HG03039 (cell line): ENCODE data around the gene PPP1R13B.
A peak's percentile ranks its signal among the peaks of the same experiment; 100 is the strongest.
"Not testable (repeated sequence)": the region's sequence is repeated elsewhere in the genome, so short reads cannot be mapped to it uniquely, and the experiment has no call there.

ENCODE experiments used
- ATAC-seq: cut with Tn5 transposase; IDR thresholded peaks from one replicate; pipeline ENCODE4 v1.9.1; 2021; ENCODE audit warnings: mild to moderate bottlenecking, moderate library complexity; ENCODE audit not compliant: unreplicated experiment

Gene PPP1R13B

DNA sequence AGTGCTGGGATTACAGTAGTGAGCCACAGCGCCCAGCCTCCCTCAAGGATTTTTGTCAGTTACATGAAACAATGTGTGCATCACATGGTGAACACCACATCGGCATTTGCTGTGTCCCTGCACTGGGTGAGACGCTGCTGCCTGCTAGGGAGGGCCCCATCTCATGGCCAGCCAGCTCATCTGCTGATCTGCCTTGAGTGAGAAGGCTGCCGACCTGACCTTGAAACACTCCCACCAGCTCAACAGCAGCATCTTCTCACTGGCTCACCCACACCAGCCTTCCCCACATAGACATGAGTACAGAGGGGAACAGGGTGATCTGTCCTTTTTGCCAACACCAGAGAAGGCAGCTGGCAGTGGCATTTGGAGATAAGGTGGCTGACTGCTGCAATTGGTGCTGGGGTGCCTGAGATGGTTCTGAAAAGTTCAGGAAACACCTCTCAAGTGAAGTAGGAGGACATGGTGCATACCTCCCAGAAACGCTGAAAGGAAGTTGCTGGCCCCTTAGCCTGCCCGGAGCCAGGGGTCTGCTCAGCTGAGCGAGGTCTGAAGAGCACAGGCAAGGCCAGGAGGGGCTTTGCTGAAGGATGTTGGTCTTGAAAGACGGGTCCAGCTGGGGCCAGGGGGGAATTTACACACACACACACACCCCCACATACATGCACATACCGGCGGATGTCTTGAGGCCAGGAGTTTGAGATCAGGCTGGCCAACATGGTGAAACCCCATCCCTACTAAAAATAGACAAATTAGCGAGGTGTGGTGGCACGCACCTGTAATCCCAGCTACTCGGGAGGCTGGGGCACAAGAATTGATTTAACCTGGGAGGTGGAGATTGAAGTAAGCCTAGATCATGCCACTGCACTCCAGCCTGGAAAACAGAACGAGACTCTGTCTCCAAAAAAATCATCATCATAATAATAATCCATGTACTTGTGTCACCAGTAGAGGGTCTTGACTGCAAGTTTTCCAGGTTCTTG lies 14.3 kb upstream of the PPP1R13B start:
- ATAC-seq: no peak

DNA sequence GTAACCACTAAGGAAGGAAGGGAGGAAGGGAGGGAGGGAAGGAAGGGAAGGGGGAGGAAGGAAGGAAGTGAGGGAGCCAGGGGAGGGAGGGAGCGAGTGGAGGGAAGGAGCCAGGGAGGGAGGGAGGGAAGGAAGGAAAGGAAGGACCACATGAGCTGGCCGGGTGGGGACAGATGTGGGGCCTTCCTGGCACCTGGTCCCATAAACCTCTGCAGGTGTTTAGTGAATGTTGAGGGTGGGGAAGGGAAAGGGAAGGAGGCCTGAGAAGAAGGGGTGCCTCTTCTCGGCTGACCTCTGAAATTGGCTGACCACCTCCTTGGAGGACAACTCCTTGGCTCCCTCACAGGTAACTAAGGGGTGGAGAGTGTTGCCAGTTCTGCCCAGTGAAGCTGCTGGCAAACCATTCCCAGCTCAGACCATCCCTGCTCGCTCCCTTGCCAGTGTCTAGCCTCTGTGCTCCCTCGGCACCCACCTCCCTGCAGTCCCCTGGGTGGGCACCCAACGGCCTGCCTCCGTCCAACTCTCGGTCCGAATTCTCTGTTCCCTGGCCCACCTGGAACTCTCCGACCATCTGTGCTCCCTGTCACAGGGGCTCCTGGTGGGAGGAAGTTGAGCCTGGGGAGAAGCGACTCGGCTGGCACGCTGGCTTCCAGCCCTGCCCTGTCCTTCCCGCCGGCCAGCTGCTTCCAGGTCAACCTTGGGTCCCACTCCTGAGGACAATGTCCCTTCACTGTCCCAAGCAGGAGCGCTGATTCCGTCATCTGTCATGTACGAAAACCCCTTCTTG lies 12.2 kb upstream of the PPP1R13B start:
- ATAC-seq: no peak

DNA sequence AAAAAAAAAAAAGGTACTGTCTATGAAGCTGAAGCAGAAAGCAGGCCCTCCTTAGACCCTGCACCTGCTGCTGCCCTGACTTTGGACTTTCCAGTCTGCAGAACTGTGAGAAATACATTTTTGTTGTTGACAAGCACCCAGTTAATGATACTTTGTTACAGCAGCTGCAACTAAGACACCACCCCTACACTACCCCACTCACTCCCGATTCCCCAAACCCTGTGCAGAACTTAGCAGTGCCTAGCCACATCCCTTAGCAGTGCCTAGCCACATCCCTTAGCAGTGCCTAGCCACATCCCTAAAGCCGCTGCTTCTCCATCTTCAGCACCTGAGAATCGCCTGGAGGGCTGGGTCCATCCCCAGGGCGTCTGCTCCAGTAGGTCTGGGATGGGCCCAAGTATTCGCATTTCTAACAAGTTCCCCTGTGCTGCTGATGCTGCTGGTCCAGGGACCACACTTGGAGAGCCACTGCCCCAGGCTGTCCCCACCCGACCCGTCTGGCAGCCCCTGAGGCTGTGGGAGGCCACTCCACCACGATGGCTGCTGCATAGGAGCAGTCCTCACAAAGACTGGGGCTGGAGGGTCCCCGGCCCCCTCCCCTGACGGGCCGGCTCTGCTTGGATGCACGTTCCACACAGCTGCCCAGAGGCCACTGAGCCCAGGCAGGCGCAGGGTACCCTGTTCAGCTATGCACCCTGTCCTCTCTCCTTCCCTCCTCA lies 10.8 kb upstream of the PPP1R13B start:
- ATAC-seq: no peak

DNA sequence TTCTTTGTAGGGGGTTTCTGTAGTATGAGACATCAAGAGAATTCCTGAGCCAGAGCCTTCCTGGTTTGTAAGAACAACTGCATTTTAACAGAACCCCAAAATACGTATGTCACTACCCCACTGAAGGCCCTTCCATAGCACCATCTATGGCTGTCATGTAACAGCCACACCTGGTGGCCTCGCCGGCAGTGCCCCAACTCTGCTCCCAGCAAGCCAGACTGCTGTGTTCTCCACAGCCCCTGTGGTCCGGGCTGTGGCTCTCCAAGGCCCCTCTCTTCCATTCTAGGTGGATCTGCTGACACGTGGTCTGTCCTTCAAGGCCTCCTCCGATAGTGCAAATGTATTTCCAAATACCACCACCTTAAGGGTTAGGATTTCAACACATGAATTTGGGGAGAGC lies 9.9 kb upstream of the PPP1R13B start:
- ATAC-seq: no peak

DNA sequence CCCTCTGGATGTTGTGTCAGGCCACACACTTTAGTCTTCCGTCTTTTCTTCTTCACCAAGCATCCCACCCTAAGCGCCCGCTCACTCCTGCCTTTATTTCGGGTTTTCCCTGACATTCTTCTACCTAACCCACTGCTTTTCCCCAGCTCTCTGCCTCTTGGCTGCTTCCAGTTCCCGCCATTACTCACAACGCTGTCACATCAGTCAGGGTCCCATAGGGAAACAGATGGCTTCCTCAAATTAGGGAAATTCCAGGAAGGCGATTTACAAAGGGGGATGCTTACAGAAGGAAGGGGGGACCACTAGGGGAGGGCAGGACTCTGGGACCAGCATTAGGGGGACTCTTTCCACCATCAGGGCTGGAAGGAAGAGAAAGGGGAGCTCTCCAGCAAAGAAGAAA lies 9.2 kb upstream of the PPP1R13B start:
- no peak for ATAC-seq

DNA sequence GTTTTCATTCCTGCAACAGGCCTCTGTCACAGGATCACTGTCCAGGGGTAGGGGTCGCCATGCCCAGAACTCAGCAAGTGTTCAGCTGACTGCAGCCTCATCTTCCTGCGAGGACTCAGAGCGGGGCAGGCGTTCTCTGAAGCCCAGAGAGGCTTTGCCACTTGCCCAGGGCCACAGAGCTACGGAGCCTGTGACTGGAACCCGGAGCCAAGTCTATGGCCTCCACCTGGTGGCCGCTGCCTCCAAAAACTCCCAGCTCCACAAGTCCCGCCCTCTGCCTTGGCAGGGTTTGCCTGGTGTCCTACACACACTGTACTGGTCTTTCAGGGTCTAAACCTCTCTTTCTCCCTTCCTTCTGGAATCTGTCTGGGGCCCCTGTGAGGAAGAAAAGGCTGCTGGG lies 8.7 kb upstream of the PPP1R13B start:
- no peak for ATAC-seq

DNA sequence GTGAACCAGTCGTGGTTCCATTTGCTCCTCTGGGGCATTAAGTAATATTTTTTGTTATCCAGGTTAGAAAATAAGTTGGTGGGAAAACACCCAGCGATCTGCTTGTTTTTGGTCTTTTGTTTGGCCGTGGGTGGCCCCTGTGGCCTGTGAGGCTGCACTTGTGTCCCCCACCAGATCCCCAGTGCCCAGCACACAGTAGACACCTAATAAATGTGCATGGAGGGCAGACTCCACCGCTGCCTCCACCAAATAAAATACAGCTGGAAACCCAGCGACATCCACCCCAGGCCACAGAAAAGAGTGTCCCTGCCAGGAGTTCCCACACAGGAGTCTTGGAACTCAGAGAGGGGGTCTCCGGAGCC lies 8.3 kb upstream of the PPP1R13B start:
- no peak for ATAC-seq

DNA sequence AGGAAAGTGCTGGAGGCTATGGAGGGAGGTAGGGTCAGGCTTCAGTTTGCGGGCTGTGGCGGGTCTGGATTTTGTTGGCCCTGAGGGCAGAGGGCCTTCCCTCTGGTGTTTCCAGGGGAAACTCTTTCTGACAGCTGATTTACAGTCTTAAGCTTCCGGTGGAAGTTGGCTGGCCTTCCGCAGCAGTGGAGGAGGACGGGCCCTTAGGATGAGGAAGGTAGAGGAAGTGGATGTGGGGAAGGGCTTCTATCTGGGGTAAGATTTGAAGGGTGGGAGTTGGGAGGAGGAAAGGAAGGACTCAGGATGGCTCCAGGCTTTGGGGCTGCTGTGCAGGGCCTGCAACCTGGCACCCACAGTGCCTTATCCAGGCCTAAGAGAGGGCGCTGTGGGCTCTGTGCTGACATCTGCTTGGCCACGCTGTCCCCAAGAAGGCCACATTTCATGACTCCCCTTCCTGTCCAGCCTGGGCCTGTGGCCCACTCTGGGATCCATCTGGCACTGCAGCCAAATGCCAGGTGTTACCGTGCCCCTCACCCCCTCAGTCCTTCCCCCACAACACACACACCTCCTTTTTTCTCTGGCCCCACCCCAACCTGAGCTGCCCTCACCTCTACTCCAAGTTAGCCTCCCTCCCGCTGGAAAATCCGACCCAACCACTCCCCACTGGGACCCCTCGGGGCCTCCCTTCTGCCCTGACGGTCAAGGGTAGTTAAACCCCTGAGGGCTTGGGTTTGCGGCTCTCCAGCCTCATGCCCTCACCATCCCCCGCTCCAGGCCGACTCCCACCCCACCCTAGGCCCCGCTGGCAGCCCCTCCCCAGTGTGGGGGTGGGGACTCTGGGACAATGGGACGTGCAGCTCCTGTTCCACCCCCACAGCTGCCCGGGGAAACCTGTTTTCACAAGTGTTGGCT lies 7.7 kb upstream of the PPP1R13B start:
- no peak for ATAC-seq

DNA sequence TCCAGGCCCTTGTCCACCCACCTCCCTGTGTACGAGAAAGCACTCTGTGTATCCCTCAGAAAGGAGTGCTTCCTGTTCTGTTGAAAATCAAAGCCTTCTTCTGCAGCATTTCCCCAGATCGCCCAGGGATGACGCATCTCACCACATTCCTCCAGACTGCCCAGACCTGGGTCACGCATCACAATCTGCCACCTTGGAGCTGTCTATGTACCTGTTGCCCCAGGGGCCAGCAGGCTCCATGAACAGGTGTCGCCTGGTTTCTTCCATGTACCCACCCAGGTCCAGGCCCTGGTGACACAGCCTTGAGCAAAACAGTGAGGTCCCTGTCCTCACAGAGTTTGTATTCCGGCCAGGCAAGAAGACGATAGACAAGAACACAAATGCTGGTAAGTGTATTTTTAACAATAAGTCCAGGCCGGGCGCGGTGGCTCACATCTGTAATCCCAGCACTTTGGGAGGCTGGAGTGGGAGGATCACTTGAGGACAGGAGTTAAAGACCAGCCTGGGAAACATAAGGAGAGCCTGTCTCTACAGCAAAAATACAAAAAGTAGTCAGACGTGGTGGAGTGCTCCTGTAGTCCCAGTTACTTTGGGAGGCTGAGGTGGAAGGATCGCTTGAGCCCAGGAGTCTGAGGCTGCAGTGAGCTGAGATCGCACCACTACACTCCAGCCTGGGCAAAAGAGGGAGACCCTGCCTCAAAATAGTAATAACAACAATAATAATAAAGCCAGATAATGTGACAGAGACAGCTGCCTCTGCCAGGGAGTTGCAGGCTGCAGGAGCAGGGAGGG lies 6.8 kb upstream of the PPP1R13B start:
- no peak for ATAC-seq

DNA sequence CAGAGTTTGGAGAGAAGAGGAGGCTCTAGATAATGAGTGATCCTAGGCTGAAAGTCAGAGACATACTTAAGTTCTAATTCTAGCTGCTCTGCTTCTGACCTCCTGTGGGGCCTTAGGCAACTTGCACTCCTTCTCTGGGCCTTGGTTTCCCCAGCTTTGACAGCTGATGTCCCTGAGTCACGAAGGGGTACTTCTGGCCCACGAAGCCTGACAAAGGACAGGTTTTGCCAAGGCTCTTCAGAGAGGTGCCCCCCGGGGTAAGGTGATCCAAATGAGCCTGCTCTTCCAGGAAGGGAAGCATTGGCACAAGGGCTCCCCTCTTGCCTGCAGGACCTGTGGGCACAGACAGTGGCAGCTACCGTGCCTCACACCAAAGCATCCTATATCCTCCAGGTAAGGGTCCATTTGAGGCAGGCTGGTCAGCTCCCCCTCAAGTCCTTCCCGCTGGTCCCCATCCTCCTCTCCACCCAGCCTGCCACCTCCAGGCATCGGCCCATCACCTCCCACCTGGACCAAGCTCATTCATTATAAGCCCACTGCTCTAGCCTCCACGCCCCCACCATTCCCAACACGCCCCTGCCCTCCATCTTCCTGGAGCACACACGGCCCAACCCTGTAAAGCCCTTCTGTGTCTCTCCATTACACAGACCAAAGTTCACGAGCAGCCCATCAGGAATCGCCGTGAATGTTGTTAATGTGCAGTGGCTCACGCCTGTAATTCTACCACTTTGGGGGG lies 1.9 kb upstream of the PPP1R13B start:
- no peak for ATAC-seq

DNA sequence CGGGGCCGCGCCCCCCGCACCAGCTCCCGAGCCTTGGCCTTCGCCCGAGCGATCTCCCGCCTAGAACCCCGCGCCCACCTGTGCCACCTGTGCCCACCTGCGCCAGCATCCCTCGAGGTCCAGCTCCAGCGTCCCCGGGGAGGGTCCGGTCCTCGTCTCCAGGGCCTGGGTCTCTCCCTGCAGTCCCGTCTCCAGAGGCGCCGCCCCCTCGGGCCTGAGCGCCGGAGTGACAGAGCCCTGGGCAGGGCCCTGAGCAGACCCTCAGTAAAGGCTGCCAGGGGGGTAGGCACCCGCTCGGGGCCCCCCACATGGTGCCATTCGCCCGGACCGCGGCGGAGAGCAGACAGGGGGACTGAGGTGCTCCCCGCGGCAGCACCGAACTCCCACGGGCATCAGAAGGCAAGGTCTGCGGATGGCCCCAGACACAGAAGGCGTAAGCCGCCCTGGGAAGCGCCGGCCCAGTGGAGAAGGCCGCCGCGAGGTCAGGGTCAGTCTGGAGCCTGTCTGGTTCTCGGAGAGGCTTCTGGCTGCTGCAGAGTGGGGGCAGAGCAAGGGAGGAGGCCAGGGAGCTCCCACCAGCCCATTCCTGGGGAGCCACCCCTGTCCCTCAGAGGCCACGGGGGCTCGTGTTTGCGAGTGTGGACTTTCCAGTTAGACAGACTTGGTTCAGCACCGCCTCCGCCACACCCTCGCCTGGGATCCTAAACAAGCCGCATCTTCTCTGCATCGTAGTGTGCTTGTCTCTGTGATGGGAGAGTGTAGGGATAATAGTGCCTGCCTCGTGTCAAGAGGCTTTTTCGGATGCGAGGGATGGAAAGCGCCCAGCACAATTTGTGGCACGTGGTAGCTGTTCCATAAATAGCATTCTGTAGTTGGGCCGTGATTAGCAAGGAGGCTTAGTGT lies 1.1 kb upstream of the PPP1R13B start:
- ATAC-seq: no peak

DNA sequence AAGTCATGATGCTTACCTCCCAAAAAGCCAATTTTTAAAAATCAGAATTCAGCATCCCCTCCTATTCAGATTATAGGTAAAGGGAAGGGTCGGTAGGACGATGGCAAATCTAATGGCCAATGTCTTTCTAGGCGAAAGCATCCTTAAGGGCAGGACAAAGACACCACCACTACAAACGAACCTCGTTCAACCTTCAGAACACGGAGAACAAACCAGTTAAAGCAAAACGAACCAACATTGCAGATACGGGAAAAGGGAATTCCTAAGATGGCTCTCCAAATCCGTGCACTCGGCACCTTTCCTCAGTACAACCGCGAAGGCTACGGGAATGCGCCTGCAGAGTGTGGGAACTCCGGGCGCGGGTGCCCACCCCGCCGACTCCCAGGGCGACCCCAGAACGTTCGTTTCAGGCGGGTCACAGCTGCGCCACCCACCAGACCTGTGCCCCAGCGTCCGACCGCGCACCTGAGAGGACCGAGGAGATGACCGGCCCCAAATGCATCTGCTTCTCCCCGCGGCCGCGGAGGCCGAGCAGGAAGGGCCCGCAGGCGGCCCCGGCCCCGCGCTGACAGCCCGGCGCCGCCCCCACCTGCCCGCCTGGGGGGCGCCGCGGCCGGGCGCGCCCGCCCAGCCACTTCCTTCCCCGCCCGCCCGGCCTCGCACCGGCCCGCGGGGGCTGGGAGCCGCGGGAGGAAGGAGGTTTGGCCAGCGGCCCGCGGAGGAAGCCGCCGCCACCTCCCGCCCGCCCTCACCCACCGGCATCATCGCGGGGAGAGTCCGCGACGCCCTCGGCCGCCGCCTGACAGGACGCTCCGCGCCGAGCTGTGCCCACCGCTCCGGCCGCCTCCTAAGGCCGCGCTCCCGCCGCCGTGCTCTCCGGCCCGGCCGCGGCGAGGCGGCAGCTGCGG lies 578 bp downstream of the PPP1R13B start:
- ATAC-seq: peak; percentile 25

DNA sequence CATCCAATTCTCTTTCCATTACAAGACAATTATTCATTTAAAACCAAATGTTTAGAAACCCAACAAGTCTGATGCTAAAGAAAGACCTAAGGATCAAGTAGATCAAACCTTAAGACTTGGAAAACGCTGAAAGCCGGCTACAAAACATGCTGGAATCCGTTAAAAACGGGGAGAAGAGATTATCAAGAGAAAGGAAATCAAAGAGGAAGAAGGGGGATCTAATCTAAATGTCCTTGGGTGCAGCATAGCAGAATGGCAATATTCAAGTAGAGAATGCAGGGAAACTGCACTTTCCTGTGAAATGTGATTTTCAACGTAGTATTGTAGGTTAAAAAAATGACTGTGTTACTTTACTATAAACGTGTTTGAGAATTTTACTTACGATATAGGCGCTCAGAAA lies 1.3 kb downstream of the PPP1R13B start:
- no peak for ATAC-seq

DNA sequence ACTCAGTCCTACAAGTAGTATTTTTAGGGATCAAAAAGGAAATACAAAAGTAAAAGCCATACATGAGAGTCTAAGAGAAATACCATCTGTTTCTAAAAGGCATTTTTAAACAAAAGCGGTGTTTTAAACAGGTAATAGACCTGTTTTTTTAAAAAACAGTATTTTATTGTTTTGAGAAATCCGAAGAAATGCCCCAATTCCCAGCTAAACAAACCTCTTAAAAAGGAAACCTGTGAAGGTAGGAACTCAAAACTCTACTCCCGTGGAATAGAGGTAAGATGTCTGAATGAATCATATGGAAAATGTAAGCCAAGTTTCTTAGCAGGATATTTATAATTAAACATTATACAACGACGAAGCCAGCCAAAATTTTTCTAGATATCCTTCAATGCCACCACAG lies 2.0 kb downstream of the PPP1R13B start:
- no peak for ATAC-seq

DNA sequence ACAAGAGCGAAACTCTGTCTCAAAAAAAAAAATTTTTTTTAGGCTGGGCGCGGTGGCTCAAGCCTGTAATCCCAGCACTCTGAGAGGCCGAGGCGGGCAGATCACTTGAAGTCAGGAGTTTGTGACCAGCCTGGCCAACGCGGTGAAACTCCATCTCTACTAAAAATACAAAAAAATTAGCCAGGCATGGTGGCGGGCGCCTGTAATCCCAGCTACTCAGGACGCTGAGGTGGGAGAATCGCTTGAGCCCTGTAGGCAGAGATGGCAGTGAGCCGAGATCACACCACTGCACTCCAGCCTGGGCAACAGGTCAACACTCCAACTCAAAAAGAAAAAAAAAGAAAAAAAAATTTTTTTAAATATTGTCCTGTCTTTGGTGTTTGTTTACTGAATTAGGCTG lies 6.1 kb downstream of the PPP1R13B start:
- ATAC-seq: not testable (repeated sequence)

DNA sequence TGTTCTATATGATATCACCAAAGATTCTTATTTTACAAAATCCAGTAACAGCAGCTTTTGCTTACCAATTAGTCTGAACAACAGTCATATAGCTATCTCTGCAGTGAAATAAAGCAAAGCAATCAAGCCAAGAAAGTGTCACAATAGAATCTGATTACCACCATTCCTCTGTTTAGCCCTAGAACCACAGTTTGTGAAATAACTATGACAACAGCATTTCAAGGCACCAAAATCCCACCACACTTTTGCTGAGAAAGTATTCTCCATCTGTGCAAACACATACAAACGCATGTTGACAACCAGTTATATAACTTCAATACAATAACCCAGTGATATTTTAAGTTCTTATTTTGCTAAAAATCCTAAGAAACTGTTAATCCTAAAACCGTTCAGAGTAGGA lies 7.4 kb downstream of the PPP1R13B start:
- no peak for ATAC-seq

DNA sequence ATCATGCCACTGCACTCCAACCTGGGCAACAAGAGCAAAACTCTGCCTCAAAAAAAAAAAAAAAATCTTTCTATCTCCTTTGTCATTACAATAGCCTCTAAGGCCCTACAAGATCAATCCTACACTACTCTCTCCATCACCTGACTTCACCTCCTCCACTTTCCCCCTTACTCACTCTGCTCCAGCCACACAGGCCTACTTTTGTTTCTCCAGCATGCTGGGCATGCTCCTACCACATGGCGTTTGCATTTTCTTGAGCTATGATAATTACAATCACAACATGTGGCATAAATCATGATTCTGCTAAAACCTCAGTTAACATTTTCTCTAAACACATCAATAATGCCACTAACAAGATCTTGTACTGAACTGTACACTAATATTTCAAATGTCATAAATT lies 7.8 kb downstream of the PPP1R13B start:
- no peak for ATAC-seq
